ENCODE data around the gene PRR14L. TPM values are rescaled to one million over a fixed set of nuclear protein-coding genes. Genes with fewer than 3 reads are reported as not detected.

The PRR14L gene
- total RNA-seq, 1 experiment from 2014 or later, result 42.5 TPM

DNA sequence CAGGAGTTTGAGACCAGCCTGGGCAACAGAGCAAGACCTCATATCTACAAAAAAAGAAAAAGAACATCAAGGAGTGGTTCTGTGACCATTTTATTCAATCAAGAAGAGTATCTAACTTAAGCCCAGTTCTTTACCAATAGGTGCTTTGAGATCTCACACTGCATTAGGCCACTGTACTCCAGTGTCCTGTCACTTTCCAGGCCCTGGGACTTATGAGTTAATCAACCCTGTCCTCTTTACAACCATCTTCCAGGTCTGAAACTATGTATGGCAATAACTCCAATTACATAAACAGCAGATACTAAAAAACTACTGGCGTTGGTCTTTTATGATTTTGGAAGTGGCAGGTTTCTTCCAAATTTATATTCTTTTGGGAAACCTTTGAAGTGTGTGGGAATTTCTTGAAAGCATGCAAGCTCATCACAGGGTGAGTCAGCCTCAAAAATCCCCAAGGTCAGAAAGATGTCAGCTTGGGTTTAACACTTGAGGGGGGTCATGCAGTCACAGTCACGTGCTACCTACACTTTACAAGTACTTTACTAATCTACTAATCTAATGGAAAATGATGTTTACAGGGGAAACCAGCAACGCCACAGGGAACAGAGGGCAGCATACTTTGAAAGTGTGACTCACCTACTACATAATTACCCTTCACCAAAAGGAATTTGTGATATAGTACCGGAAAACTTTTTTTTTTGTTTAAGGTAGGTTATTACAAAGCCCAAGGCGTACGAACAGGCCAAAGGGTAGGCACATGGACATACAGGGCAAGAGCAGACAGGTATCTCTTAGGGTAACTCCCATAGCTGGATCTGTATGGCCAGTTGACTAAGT lies 103.5 kb downstream of the PRR14L start:
- Histone ChIP-seq H3K36me3 (ENCODE audit: control insufficient read depth, insufficient read depth, low read length) (no peaks in the 10 kb centered on the region; the same call in none of the 2 replicates), H3K4me3 (ENCODE audit: low read depth, low read length) (no peak overlapping the region), H3K4me1 (peaks cover 50% of the 10 kb centered on the region), H3K9me3 (no peaks in the 10 kb centered on the region), H3K27me3 (replicated peaks; ENCODE audit: control insufficient read depth, insufficient read depth, low read length) (no peaks in the 10 kb centered on the region)
- intact Hi-C loops (cut with micrococcal nuclease; ENCODE audit: unreplicated experiment), result loop anchor here (2.0 kb wide), 1 partner anchor 16 kb away; the partner anchor contains the start of gene PISD
- TF ChIP-seq, protein P1, sequence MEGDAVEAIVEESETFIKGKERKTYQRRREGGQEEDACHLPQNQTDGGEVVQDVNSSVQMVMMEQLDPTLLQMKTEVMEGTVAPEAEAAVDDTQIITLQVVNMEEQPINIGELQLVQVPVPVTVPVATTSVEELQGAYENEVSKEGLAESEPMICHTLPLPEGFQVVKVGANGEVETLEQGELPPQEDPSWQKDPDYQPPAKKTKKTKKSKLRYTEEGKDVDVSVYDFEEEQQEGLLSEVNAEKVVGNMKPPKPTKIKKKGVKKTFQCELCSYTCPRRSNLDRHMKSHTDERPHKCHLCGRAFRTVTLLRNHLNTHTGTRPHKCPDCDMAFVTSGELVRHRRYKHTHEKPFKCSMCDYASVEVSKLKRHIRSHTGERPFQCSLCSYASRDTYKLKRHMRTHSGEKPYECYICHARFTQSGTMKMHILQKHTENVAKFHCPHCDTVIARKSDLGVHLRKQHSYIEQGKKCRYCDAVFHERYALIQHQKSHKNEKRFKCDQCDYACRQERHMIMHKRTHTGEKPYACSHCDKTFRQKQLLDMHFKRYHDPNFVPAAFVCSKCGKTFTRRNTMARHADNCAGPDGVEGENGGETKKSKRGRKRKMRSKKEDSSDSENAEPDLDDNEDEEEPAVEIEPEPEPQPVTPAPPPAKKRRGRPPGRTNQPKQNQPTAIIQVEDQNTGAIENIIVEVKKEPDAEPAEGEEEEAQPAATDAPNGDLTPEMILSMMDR (IDR thresholded peaks at IDR 0.05; ENCODE audit: insufficient read depth in 1 of 2, low read depth in 1 of 2, low read length in 1 of 2, severe bottlenecking in 1 of 2, unreplicated experiment in 1 of 2), result no peak
- ChIA-PET POLR2A (interaction anchor here (0.6 to 2.3 kb wide), 2 partner anchors 16 to 30 kb away, joined by 3 to 22 read pairs; partner anchors contain the start of gene PISD), CTCF (interaction anchor here (0.5 to 1.3 kb wide), 5 partner anchors 16 to 559 kb away, joined by 3 to 6 read pairs (median 4); partner anchors contain the start of genes PISD and RFPL2)
- Mint-ChIP-seq H3K9me3 (ENCODE audit: unreplicated experiment) (no peaks in the 10 kb centered on the region), H3K4me1 (ENCODE audit: low read depth, unreplicated experiment) (no peaks in the 10 kb centered on the region), H3K27me3 (ENCODE audit: insufficient read depth, unreplicated experiment) (no peaks in the 10 kb centered on the region), H3K36me3 (ENCODE audit: insufficient read depth, unreplicated experiment) (peaks cover 68% of the 10 kb centered on the region), H3K27ac (ENCODE audit: unreplicated experiment) (peak overlapping the region; percentile 83), H3K4me3 (ENCODE audit: unreplicated experiment) (no peak overlapping the region)
- BruUV-seq (replicated peaks), result TSS peak; percentile 37
- peak; percentile 73 to 89 for DNase-seq

DNA sequence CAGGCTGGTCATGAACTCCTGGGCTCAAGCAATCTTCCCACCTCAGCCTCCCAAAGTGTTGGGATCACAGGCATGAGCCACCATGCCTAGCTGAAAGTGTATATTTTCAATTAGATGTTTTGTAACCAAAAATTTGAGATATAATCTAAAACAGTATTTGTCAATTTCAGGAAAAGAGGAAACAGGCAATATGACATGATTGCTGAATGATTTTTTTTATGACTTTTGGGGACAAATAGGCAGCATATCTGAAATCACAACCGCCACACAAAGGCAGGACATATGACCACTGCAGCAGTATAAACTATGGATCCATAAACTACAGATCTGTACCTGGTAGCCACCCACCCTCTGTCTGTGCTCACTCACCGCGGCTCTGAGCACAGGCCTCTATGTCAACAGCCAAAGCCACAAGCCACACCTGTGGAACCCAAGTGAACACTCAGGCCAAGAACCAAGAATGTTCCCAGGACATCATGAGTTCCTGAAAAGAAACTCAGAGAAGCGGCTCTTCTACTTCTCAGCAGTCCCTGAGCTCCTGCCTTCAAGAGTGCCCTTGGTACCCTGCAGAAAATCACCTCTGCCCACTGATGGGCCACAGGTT lies 110.4 kb downstream of the PRR14L start:
- no TSS peak for BruUV-seq (replicated peaks)
- Mint-ChIP-seq H3K36me3 (ENCODE audit: insufficient read depth, unreplicated experiment) (peaks cover 53% of the 10 kb centered on the region), H3K27me3 (ENCODE audit: insufficient read depth, unreplicated experiment) (no peaks in the 10 kb centered on the region), H3K9me3 (ENCODE audit: unreplicated experiment) (no peaks in the 10 kb centered on the region), H3K4me1 (ENCODE audit: low read depth, unreplicated experiment) (peaks cover 5% of the 10 kb centered on the region), H3K4me3 (ENCODE audit: unreplicated experiment) (no peak overlapping the region), H3K27ac (ENCODE audit: unreplicated experiment) (peak overlapping the region; percentile 44)
- intact Hi-C loops (cut with micrococcal nuclease; ENCODE audit: unreplicated experiment), result no loop called here
- TF ChIP-seq, protein P1 (IDR thresholded peaks at IDR 0.05; ENCODE audit: insufficient read depth in 1 of 2, low read depth in 1 of 2, low read length in 1 of 2, severe bottlenecking in 1 of 2, unreplicated experiment in 1 of 2), result no peak
- Histone ChIP-seq H3K4me3 (ENCODE audit: low read depth, low read length) (no peak overlapping the region), H3K4me1 (no peaks in the 10 kb centered on the region), H3K9me3 (no peaks in the 10 kb centered on the region), H3K27me3 (replicated peaks; ENCODE audit: control insufficient read depth, insufficient read depth, low read length) (no peaks in the 10 kb centered on the region), H3K36me3 (ENCODE audit: control insufficient read depth, insufficient read depth, low read length) (no peaks in the 10 kb centered on the region; the same call in 1 of the 2 replicates)
- ChIA-PET CTCF (interaction anchor here (0.7 to 1.2 kb wide), 3 partner anchors 9 to 81 kb away, joined by 3 to 4 read pairs (median 3); no protein-coding TSS in a partner anchor), POLR2A (interaction anchor here (1.0 kb wide), 1 partner anchor 22 kb away, joined by 3 read pairs; the partner anchor contains the start of gene PISD)
- no peak for DNase-seq

DNA sequence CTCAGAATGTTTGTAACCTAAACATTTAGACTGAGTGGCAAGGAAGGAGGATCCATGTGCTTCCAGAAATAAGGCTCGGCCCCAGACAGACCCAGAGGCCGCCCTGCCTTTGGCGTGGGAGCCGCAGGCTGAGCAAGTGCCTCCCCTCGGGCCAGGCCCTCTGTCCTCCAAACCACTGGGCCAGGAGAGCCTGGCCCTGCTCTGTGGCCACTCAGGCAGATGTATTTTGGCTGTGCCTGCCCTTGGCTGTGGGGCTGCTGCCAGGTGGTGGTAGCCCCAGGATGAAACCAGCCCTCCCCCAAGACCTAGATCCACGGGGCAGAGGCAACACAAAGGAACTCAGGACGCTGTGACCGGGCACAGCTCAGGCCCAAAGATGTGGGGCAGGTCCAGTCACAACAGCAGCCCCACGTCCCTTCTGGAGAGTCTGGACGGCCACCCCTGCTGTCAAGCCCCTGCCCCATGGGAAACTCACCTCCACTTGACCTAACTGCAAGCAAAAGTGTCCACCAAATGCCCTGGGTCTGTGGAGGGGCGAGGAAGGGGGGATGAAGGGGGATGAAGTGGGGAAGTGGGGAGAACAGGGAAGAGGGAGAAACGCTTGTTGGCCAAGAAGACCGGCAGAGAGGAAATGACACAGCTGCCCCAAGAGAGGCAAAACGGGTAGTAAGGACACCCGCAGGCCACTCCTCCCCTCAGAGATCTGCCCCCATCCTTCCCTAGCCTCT lies 111.9 kb downstream of the PRR14L start:
- DNase-seq, result no peak
- no peaks in the 10 kb centered on the region for H3K9me3 Mint-ChIP-seq (ENCODE audit: unreplicated experiment)
- intact Hi-C loops (cut with micrococcal nuclease; ENCODE audit: unreplicated experiment), result no loop called here
- peaks cover 11% of the 10 kb centered on the region for H3K4me1 Mint-ChIP-seq (ENCODE audit: low read depth, unreplicated experiment)
- POLR2A ChIA-PET, result no interaction called here
- H3K27me3 Mint-ChIP-seq (ENCODE audit: insufficient read depth, unreplicated experiment), result no peaks in the 10 kb centered on the region
- CTCF ChIA-PET, result no interaction called here
- no peaks in the 10 kb centered on the region; the same call in 1 of the 2 replicates for H3K36me3 ChIP-seq (ENCODE audit: control insufficient read depth, insufficient read depth, low read length)
- H3K27me3 ChIP-seq (replicated peaks; ENCODE audit: control insufficient read depth, insufficient read depth, low read length), result no peaks in the 10 kb centered on the region
- peaks cover 54% of the 10 kb centered on the region for H3K36me3 Mint-ChIP-seq (ENCODE audit: insufficient read depth, unreplicated experiment)
- H3K9me3 ChIP-seq, result no peaks in the 10 kb centered on the region
- TF ChIP-seq, protein P1 (IDR thresholded peaks at IDR 0.05; ENCODE audit: insufficient read depth in 1 of 2, low read depth in 1 of 2, low read length in 1 of 2, severe bottlenecking in 1 of 2, unreplicated experiment in 1 of 2), result no peak
- no peak overlapping the region for H3K4me3 Mint-ChIP-seq (ENCODE audit: unreplicated experiment)
- no peaks in the 10 kb centered on the region for H3K4me1 ChIP-seq
- no TSS peak for BruUV-seq (replicated peaks)
- H3K27ac Mint-ChIP-seq (ENCODE audit: unreplicated experiment), result peak overlapping the region; percentile 45
- no peak overlapping the region for H3K4me3 ChIP-seq (ENCODE audit: low read depth, low read length)

Measured in Caco-2 (cell line).